ENCODE results near the gene RAB3C.
"Not testable (repeated sequence)": the region's sequence is repeated elsewhere in the genome, so short reads cannot be mapped to it uniquely, and the experiment has no call there.

RAB3C gene

GRCh38 chr5:58708456-58708855, 125.6 kb downstream of the RAB3C start:
- TF ChIP-seq CTCF (IDR thresholded peaks at IDR 0.05; ENCODE audit: insufficient read depth, low read length, poor library complexity, severe bottlenecking), result no peak
- no peaks in the 10 kb centered on the region for H3K36me3 ChIP-seq (ENCODE audit: control insufficient read depth, insufficient read depth, low read length)
- no peak for DNase-seq (ENCODE audit: extremely low read depth, insufficient read length)
- no peak overlapping the region for H3K4me3 ChIP-seq (replicated peaks; ENCODE audit: low read depth, low read length)
- H3K27me3 ChIP-seq (replicated peaks; ENCODE audit: control insufficient read depth, insufficient read depth, low read length), result no peaks in the 10 kb centered on the region; the same call in 1 of the 2 replicates

- not testable (repeated sequence) for DNase-seq (ENCODE audit: extremely low read depth, insufficient read length); H3K36me3 ChIP-seq (ENCODE audit: control insufficient read depth, insufficient read depth, low read length); H3K27me3 ChIP-seq (replicated peaks; ENCODE audit: control insufficient read depth, insufficient read depth, low read length); H3K4me3 ChIP-seq (replicated peaks; ENCODE audit: low read depth, low read length)
These were observed 127.5 kb downstream of the RAB3C start for GRCh38 chr5:58710425-58710824.

GRCh38 chr5:58710871-58711270, 128.0 kb downstream of the RAB3C start:
- H3K36me3 ChIP-seq (ENCODE audit: control insufficient read depth, insufficient read depth, low read length), result no peaks in the 10 kb centered on the region
- H3K27me3 ChIP-seq (replicated peaks; ENCODE audit: control insufficient read depth, insufficient read depth, low read length), result no peaks in the 10 kb centered on the region; the same call in 1 of the 2 replicates
- no peak for DNase-seq (ENCODE audit: extremely low read depth, insufficient read length)
- no peak for TF ChIP-seq CTCF (IDR thresholded peaks at IDR 0.05; ENCODE audit: insufficient read depth, low read length, poor library complexity, severe bottlenecking)
- H3K4me3 ChIP-seq (replicated peaks; ENCODE audit: low read depth, low read length), result no peak overlapping the region

- no peak for TF ChIP-seq CTCF (IDR thresholded peaks at IDR 0.05; ENCODE audit: insufficient read depth, low read length, poor library complexity, severe bottlenecking)
- DNase-seq (ENCODE audit: extremely low read depth, insufficient read length), result no peak
- no peaks in the 10 kb centered on the region for H3K36me3 ChIP-seq (ENCODE audit: control insufficient read depth, insufficient read depth, low read length)
- no peaks in the 10 kb centered on the region; the same call in 1 of the 2 replicates for H3K27me3 ChIP-seq (replicated peaks; ENCODE audit: control insufficient read depth, insufficient read depth, low read length)
- H3K4me3 ChIP-seq (replicated peaks; ENCODE audit: low read depth, low read length), result no peak overlapping the region
These were observed 129.1 kb downstream of the RAB3C start for GRCh38 chr5:58711965-58712364.

- TF ChIP-seq CTCF (IDR thresholded peaks at IDR 0.05; ENCODE audit: insufficient read depth, low read length, poor library complexity, severe bottlenecking), result no peak
- Histone ChIP-seq H3K4me3 (replicated peaks; ENCODE audit: low read depth, low read length) (no peak overlapping the region), H3K36me3 (ENCODE audit: control insufficient read depth, insufficient read depth, low read length) (no peaks in the 10 kb centered on the region), H3K27me3 (replicated peaks; ENCODE audit: control insufficient read depth, insufficient read depth, low read length) (no peaks in the 10 kb centered on the region; the same call in 1 of the 2 replicates)
- no peak for DNase-seq (ENCODE audit: extremely low read depth, insufficient read length)
These were observed 131.2 kb downstream of the RAB3C start for GRCh38 chr5:58714046-58714445.

GRCh38 chr5:58715997-58716656, 133.3 kb downstream of the RAB3C start:
- Histone ChIP-seq H3K36me3 (ENCODE audit: control insufficient read depth, insufficient read depth, low read length) (no peaks in the 10 kb centered on the region), H3K27me3 (replicated peaks; ENCODE audit: control insufficient read depth, insufficient read depth, low read length) (no peaks in the 10 kb centered on the region), H3K4me3 (replicated peaks; ENCODE audit: low read depth, low read length) (no peak overlapping the region)
- no peak for DNase-seq (ENCODE audit: extremely low read depth, insufficient read length)
- no peak for TF ChIP-seq CTCF (IDR thresholded peaks at IDR 0.05; ENCODE audit: insufficient read depth, low read length, poor library complexity, severe bottlenecking)
